ENCODE data around the gene CDK4.
A peak's percentile ranks its signal among the peaks of the same experiment; 100 is the strongest.

The CDK4 gene

GRCh38 chr12:57726151-57726883 is 25.8 kb downstream of the CDK4 start:
- peak; percentile 24 for TF ChIP-seq CTCF (IDR thresholded peaks at IDR 0.05; ENCODE audit: insufficient read depth, low read length, poor library complexity, severe bottlenecking)
- H3K4me3 ChIP-seq (replicated peaks; ENCODE audit: low read depth, low read length): no peak overlapping the region
- H3K36me3 ChIP-seq (ENCODE audit: control insufficient read depth, insufficient read depth, low read length): peaks cover 31% of the 10 kb centered on the region
- H3K27me3 ChIP-seq (replicated peaks; ENCODE audit: control insufficient read depth, insufficient read depth, low read length): no peaks in the 10 kb centered on the region
- no peak for DNase-seq (ENCODE audit: extremely low read depth, insufficient read length)

GRCh38 chr12:57725851-57726150 is 26.3 kb downstream of the CDK4 start:
- no peak for DNase-seq (ENCODE audit: extremely low read depth, insufficient read length)
- no peak overlapping the region for H3K4me3 ChIP-seq (replicated peaks; ENCODE audit: low read depth, low read length)
- H3K36me3 ChIP-seq (ENCODE audit: control insufficient read depth, insufficient read depth, low read length): peaks cover 32% of the 10 kb centered on the region
- no peaks in the 10 kb centered on the region for H3K27me3 ChIP-seq (replicated peaks; ENCODE audit: control insufficient read depth, insufficient read depth, low read length)
- no peak for TF ChIP-seq CTCF (IDR thresholded peaks at IDR 0.05; ENCODE audit: insufficient read depth, low read length, poor library complexity, severe bottlenecking)

GRCh38 chr12:57724936-57725740 is 27.0 kb downstream of the CDK4 start:
- no peaks in the 10 kb centered on the region for H3K27me3 ChIP-seq (replicated peaks; ENCODE audit: control insufficient read depth, insufficient read depth, low read length)
- no peak for TF ChIP-seq CTCF (IDR thresholded peaks at IDR 0.05; ENCODE audit: insufficient read depth, low read length, poor library complexity, severe bottlenecking)
- peaks cover 31% of the 10 kb centered on the region for H3K36me3 ChIP-seq (ENCODE audit: control insufficient read depth, insufficient read depth, low read length)
- DNase-seq (ENCODE audit: extremely low read depth, insufficient read length): no peak
- H3K4me3 ChIP-seq (replicated peaks; ENCODE audit: low read depth, low read length): no peak overlapping the region

GRCh38 chr12:57724003-57724935 is 27.8 kb downstream of the CDK4 start:
- H3K27me3 ChIP-seq (replicated peaks; ENCODE audit: control insufficient read depth, insufficient read depth, low read length): no peaks in the 10 kb centered on the region
- no peak for TF ChIP-seq CTCF (IDR thresholded peaks at IDR 0.05; ENCODE audit: insufficient read depth, low read length, poor library complexity, severe bottlenecking)
- no peak for DNase-seq (ENCODE audit: extremely low read depth, insufficient read length)
- no peak overlapping the region for H3K4me3 ChIP-seq (replicated peaks; ENCODE audit: low read depth, low read length)
- peaks cover 36% of the 10 kb centered on the region for H3K36me3 ChIP-seq (ENCODE audit: control insufficient read depth, insufficient read depth, low read length)

- no peak for DNase-seq (ENCODE audit: extremely low read depth, insufficient read length)
- no peaks in the 10 kb centered on the region for H3K27me3 ChIP-seq (replicated peaks; ENCODE audit: control insufficient read depth, insufficient read depth, low read length)
- peaks cover 39% of the 10 kb centered on the region for H3K36me3 ChIP-seq (ENCODE audit: control insufficient read depth, insufficient read depth, low read length)
- H3K4me3 ChIP-seq (replicated peaks; ENCODE audit: low read depth, low read length): no peak overlapping the region
- TF ChIP-seq CTCF (IDR thresholded peaks at IDR 0.05; ENCODE audit: insufficient read depth, low read length, poor library complexity, severe bottlenecking): no peak
These were observed 28.5 kb downstream of the CDK4 start for GRCh38 chr12:57723630-57723962.

All from GM06990 (cell line).